ENCODE data around the gene HOXC6.
"Not testable (repeated sequence)": the region's sequence is repeated elsewhere in the genome, so short reads cannot be mapped to it uniquely, and the experiment has no call there.

HOXC6 gene

DNA sequence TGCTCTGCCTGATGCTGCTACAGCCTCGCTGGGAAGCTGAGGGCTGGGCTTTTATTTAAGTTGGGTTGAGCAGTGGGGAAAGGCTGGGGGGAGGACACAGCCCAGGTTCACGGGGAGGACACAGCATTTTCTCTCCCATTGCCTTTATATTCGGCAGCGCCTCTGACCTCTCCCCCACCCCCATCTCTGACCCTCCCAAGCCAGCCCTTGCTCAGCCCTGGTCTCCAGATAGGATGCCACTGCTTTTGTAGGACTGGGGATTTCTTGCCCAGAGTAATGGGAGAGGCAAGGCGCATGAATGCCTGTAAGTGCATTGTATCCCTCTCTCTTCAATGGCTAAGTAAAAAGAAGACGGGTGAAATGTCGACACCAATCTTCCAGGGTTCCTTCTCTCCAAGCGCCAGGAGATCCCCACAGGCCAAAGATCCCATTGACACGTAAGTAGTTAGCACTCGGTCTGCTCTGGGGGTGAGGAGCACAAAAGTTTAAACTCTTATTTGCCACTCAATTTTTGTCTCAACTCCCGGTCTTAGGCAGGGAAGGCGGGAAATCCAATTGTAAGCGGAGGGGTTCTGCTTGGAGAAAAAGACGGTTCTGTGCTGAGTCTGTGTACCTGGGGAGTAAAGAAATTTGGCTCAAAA is 30.0 kb downstream of the HOXC6 start:
- no peak for DNase-seq

DNA sequence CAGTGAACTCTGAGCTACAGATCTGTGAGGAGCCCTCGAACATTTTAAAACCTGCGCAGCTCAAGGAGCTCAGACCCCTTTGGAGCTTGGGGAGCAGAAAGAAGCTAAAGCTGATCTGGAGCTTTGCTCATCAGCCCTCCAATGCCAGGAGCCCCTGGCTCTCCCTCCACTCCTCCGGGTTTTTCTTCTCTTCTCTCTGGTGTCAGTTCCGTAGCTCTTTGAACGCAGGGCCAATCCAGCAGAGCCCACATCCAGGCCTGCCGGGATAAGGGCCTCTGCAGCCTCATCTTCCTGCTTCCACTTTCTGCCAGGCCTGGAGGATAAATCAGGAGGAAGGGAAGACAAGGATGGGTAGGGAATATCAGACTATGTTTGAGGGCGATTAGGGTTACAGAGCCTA is 31.4 kb downstream of the HOXC6 start:
- no peak for DNase-seq

- DNase-seq: no peak
Observed at GRCh38 chr12:54060174-54060974, 32.1 kb downstream of the HOXC6 start.

DNA sequence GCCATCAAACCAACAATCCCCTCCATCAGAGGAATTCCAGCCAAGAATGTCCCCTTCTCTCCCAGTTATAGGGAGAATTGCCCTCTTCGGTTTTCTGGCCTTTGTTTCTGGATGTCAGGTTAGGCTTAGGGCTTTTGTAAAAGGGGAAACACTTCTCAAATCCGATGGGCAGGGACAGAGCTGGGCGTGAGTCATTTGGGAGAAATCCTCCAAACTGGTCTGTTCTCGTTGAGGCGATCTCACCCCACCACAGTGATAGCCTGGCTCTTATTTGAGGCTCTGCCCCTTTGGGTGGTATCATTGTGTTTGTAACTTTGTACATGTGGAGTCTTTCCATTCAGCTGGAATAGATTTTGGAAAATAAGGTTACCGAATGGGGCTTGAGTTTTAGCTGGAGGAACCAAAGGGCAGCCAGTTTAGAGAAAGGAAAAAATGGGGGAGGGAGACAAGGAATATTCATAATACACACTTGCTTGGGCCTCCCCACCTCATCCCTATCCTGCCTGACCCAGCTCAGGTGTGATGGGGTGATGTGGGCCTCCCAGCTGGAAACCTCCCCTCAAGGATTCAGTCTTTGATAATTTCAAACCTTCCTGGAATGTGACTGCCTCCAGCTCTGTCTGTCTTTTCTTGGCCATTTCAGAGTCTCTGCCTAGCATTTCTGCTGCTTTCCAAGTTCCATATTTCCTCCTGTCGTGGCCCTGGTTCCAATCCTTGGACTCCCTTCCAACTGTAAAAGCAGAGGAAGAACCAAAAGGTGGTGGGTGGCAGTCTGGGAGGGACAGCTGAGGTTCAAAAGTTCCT is 32.9 kb downstream of the HOXC6 start:
- DNase-seq: no peak

DNA sequence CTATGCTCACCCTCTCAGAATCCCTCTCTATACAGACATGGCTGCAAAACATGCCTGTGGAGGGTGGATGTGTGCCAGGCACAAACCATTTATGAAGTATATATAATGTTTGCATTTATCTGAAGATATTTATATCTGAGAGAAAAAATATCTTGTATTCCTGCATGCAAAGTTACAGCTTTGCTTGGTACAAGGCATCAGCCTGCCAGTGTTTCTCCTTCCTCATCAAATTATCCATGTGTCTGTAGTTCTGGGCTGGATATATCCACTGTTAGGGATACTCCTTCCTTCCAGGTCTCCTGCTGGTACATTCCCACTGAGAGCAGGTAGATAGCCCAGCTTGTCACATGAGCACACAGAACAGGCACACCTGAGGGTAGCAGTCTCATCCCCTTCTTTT is 37.4 kb downstream of the HOXC6 start:
- no peak for DNase-seq

GRCh38 chr12:54066408-54066807 is 38.2 kb downstream of the HOXC6 start:
- DNase-seq: no peak

DNA sequence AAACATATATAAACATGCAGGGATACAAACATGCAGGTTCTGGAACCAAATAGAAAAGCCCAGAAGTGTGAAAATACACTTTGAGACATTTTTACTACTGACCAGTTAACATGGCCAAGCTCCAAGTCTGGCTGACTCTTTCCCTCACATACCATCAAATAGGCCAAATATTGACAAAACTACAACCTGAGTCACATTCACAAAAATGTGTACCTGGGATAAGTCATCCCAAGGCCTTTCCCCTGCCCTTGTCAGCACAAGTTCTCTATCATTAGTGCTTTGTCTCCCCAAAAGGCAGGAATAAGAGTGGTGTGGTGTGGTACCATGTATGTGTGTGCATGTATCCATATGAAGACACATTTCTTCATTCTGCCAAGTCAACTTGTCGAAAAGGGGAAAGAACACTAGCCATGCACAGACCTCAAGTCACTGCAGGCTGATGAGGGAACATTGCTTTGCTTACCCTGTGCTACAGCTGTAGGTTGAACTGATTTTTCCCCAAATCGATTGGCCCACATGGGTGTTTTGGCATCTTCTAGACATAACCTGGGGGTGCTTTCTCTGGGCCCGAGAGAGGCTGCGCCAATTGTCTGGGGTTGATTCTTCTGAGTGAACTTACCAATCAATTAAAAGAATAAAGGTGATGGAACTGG is 40.3 kb downstream of the HOXC6 start:
- no peak for DNase-seq

- DNase-seq: no peak
Observed at GRCh38 chr12:54071942-54072341, 43.7 kb downstream of the HOXC6 start.

GRCh38 chr12:54074308-54074707 is 46.1 kb downstream of the HOXC6 start:
- no peak for DNase-seq

DNA sequence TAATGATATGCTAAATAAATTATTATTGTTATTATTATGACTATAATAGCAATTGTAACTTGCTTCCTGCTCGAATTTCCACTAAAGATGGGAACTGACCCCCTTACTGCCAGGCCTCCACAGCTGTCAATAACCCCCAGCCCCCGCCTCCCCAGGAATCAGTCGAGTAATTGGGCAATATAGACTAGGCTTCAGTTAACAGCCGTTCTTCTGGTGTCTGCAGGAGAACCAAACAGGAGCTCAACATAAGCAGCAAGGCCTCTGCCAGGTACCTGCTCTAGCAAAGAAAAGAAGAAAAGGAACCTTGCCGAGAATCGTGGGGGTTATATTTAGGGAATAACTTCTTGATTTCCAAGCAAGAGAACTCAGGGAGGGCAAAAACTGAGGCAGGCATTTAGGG is 47.2 kb downstream of the HOXC6 start:
- no peak for DNase-seq

DNA sequence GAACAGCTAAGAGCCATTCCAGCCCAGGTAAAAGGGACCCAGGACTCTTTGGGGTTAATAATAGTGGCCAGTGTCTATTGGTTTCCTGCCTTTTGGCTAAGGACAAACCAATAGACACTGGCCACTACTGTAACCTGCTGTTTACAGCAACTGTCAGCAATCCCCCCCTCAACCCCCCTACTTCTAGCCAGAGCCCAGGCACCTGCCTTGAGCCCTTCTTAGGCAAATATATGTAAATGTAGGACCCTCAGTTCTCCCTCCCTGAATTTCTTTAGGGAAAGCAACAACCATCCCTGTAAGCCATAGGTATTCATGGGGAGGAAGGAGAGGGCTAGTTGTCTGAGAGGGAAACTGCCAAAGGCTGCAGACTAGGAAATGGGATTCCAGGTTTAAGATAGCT is 47.7 kb downstream of the HOXC6 start:
- DNase-seq: no peak

DNA sequence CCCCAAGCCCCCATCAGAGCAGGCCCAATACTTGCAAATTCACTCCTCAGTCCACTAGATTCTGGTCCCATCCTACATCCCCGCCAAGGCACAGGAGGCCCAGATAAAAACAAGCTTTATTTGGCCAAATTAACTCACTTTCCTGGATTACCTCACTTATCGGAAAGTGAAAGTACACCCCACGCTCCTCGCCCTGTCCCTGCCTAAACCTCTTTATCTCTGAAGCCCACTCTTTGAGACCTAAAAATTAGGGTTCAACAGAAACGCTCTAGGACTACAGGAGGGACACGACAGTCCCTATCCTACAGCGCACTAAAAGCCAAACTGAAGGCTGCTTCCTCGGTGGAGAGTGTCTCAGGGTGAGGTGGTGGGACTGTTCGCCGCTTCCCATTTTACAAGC is 49.6 kb downstream of the HOXC6 start:
- not testable (repeated sequence) for DNase-seq

- not testable (repeated sequence) for DNase-seq
Observed at GRCh38 chr12:54079115-54079514, 50.9 kb downstream of the HOXC6 start.

Data from stimulated activated naive CD4-positive, alpha-beta T cell treated with Interleukin-2 at 50 U/mL for 16 hours (primary cell).